GM12878 (cell line): Measurements from ENCODE around the gene CUEDC1. TPM values are rescaled to one million over a fixed set of nuclear protein-coding genes. Genes with fewer than 3 reads are reported as not detected.

Experiments
- ATAC-seq: fragments of 200-7000 bp; cut with Tn5 transposase; 3 replicates; pipeline ENCODE4 v1.9.1; 2020; ENCODE audit warnings: mild to moderate bottlenecking, moderate library complexity
- BruUV-seq: library from RNA; stranded (reverse); fragments of 400-500 nt; replicated peaks from 2 replicates; lab custom pipeline; 2021; lab: Mats Ljungman, UMichigan
- CTCF ChIA-PET: fragments of 300-600 bp; sonication (Branson Sonifier 250); formaldehyde crosslinking; extraction: SDS; loops from one replicate; lab custom pipeline; 2021; ENCODE audit warnings: inconsistent platforms; lab: Yijun Ruan, JAX
- POLR2A ChIA-PET: fragments of 350-600 bp; formaldehyde crosslinking; extraction: SDS; loops from one replicate; lab custom pipeline; 2021; ENCODE audit warnings: inconsistent platforms; lab: Charles Lee
- RAD21 ChIA-PET: fragments of 300-600 bp; sonication (Branson Sonifier 250); formaldehyde crosslinking; loops from one replicate; lab custom pipeline; 2023; ENCODE audit warnings: antibody characterized with exemption; ENCODE audit not compliant: unreplicated experiment; lab: Charles Lee
- SMC1A ChIA-PET: fragments of 300-600 bp; sonication (Branson Sonifier 250); formaldehyde crosslinking; loops from one replicate; lab custom pipeline; 2023; ENCODE audit not compliant: unreplicated experiment, uncharacterized antibody; lab: Charles Lee
- DNase-seq: peaks from one replicate; pipeline ENCODE4 v3.0.0-alpha.2; 2011; ENCODE audit warnings: low read depth, low spot score
- FAIRE-seq: peaks from 3 replicates; lab custom pipeline; 2011; peaks lifted over from hg19 to GRCh38; lab: Jason Lieb, UNC
- H2AFZ ChIP-seq: 2 replicates; pipeline ENCODE4 v1.6.0; 2011; ENCODE audit warnings: low read depth, low read length, control low read depth; ENCODE audit not compliant: control insufficient read depth
- H3K27ac ChIP-seq: 2 replicates; pipeline ENCODE4 v1.5.1; 2011; ENCODE audit warnings: control low read depth; ENCODE audit not compliant: control insufficient read depth, insufficient read depth
- H3K27me3 ChIP-seq, 2 experiments: replicated peaks in 1 of 2; 2 replicates each; pipeline versions ENCODE4 v1.6.0 to v1.6.1; 2011; ENCODE audit warnings: low read length in 1 of 2; ENCODE audit not compliant: control insufficient read depth in 2 of 2, insufficient read depth in 2 of 2
- H3K36me3 ChIP-seq, 2 experiments: 2 replicates each; pipeline ENCODE4 v1.5.1; 2011; ENCODE audit warnings: low read length in 1 of 2; ENCODE audit not compliant: control insufficient read depth in 2 of 2, insufficient read depth in 2 of 2
- H3K4me1 ChIP-seq: 2 replicates; pipeline ENCODE4 v1.6.1; 2011; ENCODE audit warnings: mild to moderate bottlenecking, low read length, moderate library complexity, mixed read lengths; ENCODE audit not compliant: control insufficient read depth, insufficient read depth
- H3K4me2 ChIP-seq: 2 replicates; pipeline ENCODE4 v1.6.0; 2011; ENCODE audit warnings: control low read depth; ENCODE audit not compliant: control insufficient read depth, insufficient read depth
- H3K4me3 ChIP-seq: fragments of 200-600 bp; sonication (generic); 2 replicates; pipeline ENCODE4 v1.5.1; 2016
- H3K79me2 ChIP-seq: 2 replicates; pipeline ENCODE4 v1.6.0; 2011; ENCODE audit warnings: low read length; ENCODE audit not compliant: control insufficient read depth, insufficient read depth
- H3K9ac ChIP-seq: 2 replicates; pipeline ENCODE4 v1.8.0; 2011; ENCODE audit warnings: low read length, control low read depth, mixed read lengths; ENCODE audit not compliant: control insufficient read depth, insufficient read depth
- H3K9me3 ChIP-seq: replicated peaks from 3 replicates; pipeline ENCODE4 v1.5.1; 2011; ENCODE audit warnings: mild to moderate bottlenecking, low read length; ENCODE audit not compliant: control insufficient read depth, insufficient read depth
- H4K20me1 ChIP-seq: 2 replicates; pipeline ENCODE4 v1.6.0; 2011; ENCODE audit not compliant: control insufficient read depth, insufficient read depth
- BHLHE40 ChIP-seq, 2 experiments: fragments of 450-650 bp in 1 of 2; IDR thresholded peaks; 2 replicates each; pipeline ENCODE4 v1.6.1; 2011 to 2017; ENCODE audit warnings: low read depth in 2 of 2, borderline replicate concordance in 1 of 2, improper control_type of control experiment in 1 of 2, low read length in 1 of 2, mild to moderate bottlenecking in 1 of 2
- FOS ChIP-seq: IDR thresholded peaks from 3 replicates; pipeline ENCODE4 v1.6.1; 2011; ENCODE audit warnings: borderline replicate concordance; ENCODE audit not compliant: insufficient read length; ENCODE audit errors: extremely low read depth
- GABPA ChIP-seq: IDR thresholded peaks from 2 replicates; pipeline ENCODE4 v1.6.1; 2014; ENCODE audit warnings: antibody characterized with exemption, low read depth, mild to moderate bottlenecking, inconsistent platforms
- GATAD2B ChIP-seq: fragments of 450-650 bp; conservative IDR thresholded peaks from 2 replicates; pipeline ENCODE4 v1.6.1; 2017; ENCODE audit warnings: low read depth, mild to moderate bottlenecking, moderate library complexity
- MTA3 ChIP-seq: IDR thresholded peaks from 2 replicates; pipeline ENCODE4 v1.6.1; 2012; ENCODE audit warnings: low read length, inconsistent platforms, borderline replicate concordance
- NFXL1 ChIP-seq: fragments of 450-650 bp; IDR thresholded peaks from 2 replicates; pipeline ENCODE4 v1.6.1; 2017; ENCODE audit warnings: antibody characterized with exemption, mild to moderate bottlenecking, borderline replicate concordance
- RFX5 ChIP-seq: IDR thresholded peaks from 2 replicates; pipeline ENCODE4 v1.6.1; 2011; ENCODE audit warnings: low read depth, low read length, improper control_type of control experiment
- SRF ChIP-seq, 2 experiments: IDR thresholded peaks; 2 replicates each; pipeline ENCODE4 v1.6.1; 2011; ENCODE audit warnings: low read depth in 2 of 2, low read length in 2 of 2, mild to moderate bottlenecking in 1 of 2, moderate library complexity in 1 of 2
- TCF3 ChIP-seq: IDR thresholded peaks from 2 replicates; pipeline ENCODE4 v1.6.1; 2012; ENCODE audit warnings: low read depth, mild to moderate bottlenecking, low read length, borderline replicate concordance; ENCODE audit not compliant: insufficient read depth
- ZBTB33 ChIP-seq: fragments of 450-650 bp; IDR thresholded peaks from 2 replicates; pipeline ENCODE4 v1.6.1; 2017; ENCODE audit warnings: mild to moderate bottlenecking
- WGBS: methylation state at CpG from one replicate; pipeline ENCODE4 v1.1.6; 2016; ENCODE audit warnings: low lambda C conversion rate; ENCODE audit not compliant: insufficient replicate concordance, insufficient coverage; ENCODE audit errors: missing lambda C conversion rate; 5-methylcytosine and 5-hydroxymethylcytosine counted together
- in situ Hi-C: fragments of 300-500 bp; cut with MboI; formaldehyde crosslinking; loops from 9 replicates; pipeline ENCODE4 v1.14.3; 2018; ENCODE audit warnings: mixed read lengths
- intact Hi-C: fragments of 100-400 bp; cut with micrococcal nuclease; formaldehyde crosslinking; loops from one replicate; pipeline ENCODE4 v1.14.2; 2022; ENCODE audit not compliant: unreplicated experiment
- polyA plus RNA-seq, 11 experiments: library from polyadenylated mRNA; depleted of rRNA in 4 of 11; unstranded in 6 of 11; stranded (reverse) in 5 of 11; fragments of >200 nt; fragmentation: Nextera tagmentation in 4 of 11; fragmentation: Illumina TruSeq in 1 of 11; extraction: Ambion mirVana in 4 of 11; extraction: Trizol in 1 of 11; gene quantifications; 1 replicate in 1 of 11; 2 replicates in 10 of 11; pipeline versions ENCODE4 v1.2.1 to v1.2.3, GENCODE V29; 2011 to 2016; ENCODE audit warnings: inconsistent platforms in 2 of 11, missing spikeins in 2 of 11, low read depth in 1 of 11
- total RNA-seq, 4 experiments: library from RNA; depleted of rRNA in 3 of 4; stranded (reverse); fragments of >200 nt in 3 of 4; fragmentation: Illumina TruSeq in 1 of 4; extraction: Trizol in 1 of 4; gene quantifications; 2 replicates each; pipeline versions ENCODE4 v1.2.1 to v1.2.3, GENCODE V29; 2013 to 2021
- TF ChIP-seq, protein P1 (sequence below): IDR thresholded peaks from 2 replicates; pipeline ENCODE4 v1.6.1; 2012; ENCODE audit warnings: low read depth, low read length, improper control_type of control experiment

The CUEDC1 gene
- total and polyA plus RNA-seq, 10 of the 15 experiments (the other 5 are each of a cell fraction or from before 2014, with no cell fraction given): 0.24 to 7.4 (median 1.8) TPM

GRCh38 chr17:57899391-57899790, 55.8 kb downstream of the CUEDC1 start:
- in situ Hi-C loops: loop anchor here (10.0 kb wide), 1 partner anchor 95 kb away; no protein-coding TSS in a partner anchor
- H3K36me3 ChIP-seq: no peaks in the 10 kb centered on the region
- H3K9ac ChIP-seq: no peak overlapping the region
- peaks cover 52% of the 10 kb centered on the region for H3K4me1 ChIP-seq
- H3K27me3 ChIP-seq: no peaks in the 10 kb centered on the region
- no peak overlapping the region for H3K4me3 ChIP-seq
- H4K20me1 ChIP-seq: no peaks in the 10 kb centered on the region
- H3K79me2 ChIP-seq: no peaks in the 10 kb centered on the region
- CTCF ChIA-PET: interaction anchor here (1.0 to 8.5 kb wide), 8 partner anchors 9 to 99 kb away, joined by 3 to 134 read pairs (median 12); no protein-coding TSS in a partner anchor
- no peak for FAIRE-seq
- BruUV-seq: no TSS peak
- no peak overlapping the region for H3K4me2 ChIP-seq
- H3K27ac ChIP-seq: no peak overlapping the region
- RAD21 ChIA-PET: interaction anchor here (1.5 to 7.3 kb wide), 9 partner anchors 9 to 108 kb away, joined by 4 to 100 read pairs (median 6); partner anchors contain the start of gene SRSF1
- H2AFZ ChIP-seq: no peak overlapping the region
- DNase-seq: no peak
- SMC1A ChIA-PET: interaction anchor here (0.6 to 8.1 kb wide), 9 partner anchors 17 to 554 kb away, joined by 3 to 102 read pairs (median 5); partner anchors contain the start of gene CUEDC1
- no peaks in the 10 kb centered on the region for H3K9me3 ChIP-seq
- TF ChIP-seq GABPA (no peak), BHLHE40 (IDR thresholded peaks at IDR 0.05; ENCODE audit: borderline replicate concordance in 1 of 2, low read depth in 2 of 2, low read length in 1 of 2) (peak in 1 of 2 experiments; percentile 46; a peak in 1 of 4 replicates), FOS (no peak), RFX5 (no peak), TCF3 (no peak), ZBTB33 (no peak), NFXL1 (no peak), GATAD2B (no peak), MTA3 (no peak), SRF (IDR thresholded peaks at IDR 0.05; ENCODE audit: low read depth in 2 of 2, low read length in 2 of 2) (peak in 1 of 2 experiments; percentile 48; a peak in 1 of 4 replicates)
- TF ChIP-seq, protein P1, sequence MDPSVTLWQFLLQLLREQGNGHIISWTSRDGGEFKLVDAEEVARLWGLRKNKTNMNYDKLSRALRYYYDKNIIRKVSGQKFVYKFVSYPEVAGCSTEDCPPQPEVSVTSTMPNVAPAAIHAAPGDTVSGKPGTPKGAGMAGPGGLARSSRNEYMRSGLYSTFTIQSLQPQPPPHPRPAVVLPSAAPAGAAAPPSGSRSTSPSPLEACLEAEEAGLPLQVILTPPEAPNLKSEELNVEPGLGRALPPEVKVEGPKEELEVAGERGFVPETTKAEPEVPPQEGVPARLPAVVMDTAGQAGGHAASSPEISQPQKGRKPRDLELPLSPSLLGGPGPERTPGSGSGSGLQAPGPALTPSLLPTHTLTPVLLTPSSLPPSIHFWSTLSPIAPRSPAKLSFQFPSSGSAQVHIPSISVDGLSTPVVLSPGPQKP: no peak
- ATAC-seq: no peak
- intact Hi-C loops: no loop called here
- POLR2A ChIA-PET: interaction anchor here (1.3 to 1.8 kb wide), 3 partner anchors 10 to 83 kb away, joined by 4 read pairs; partner anchors contain the start of gene CUEDC1
- 66% methylated on average over 8 of the region's 8 CpGs for WGBS
